ENCODE results near the gene LPGAT1. TPM values are rescaled to one million over a fixed set of nuclear protein-coding genes. Genes with fewer than 3 reads are reported as not detected.

LPGAT1 gene
- total and polyA plus RNA-seq, 11 donors, result 5.6 to 40.0 (median 25.0) TPM

DNA sequence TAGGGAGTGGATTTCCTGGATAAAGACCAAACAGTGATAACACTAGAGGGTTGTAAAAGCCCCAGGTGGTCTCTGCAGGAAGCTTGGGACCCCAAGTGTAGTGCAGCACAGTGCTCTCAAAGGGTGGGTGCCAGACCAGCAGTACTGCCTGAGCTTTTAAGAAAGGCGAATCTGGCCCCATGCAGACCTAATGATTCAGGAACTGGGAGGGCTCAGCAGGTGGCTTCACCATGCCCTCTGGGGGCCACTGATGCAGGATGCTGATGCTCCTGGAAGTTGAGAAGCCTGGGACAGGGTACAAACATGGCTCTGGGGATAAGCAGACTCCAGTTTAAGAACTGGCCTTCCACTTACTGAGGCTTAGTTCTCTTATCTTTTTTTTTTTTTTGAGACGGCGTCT is 126.0 kb downstream of the LPGAT1 start:
- ATAC-seq, result no peak

DNA sequence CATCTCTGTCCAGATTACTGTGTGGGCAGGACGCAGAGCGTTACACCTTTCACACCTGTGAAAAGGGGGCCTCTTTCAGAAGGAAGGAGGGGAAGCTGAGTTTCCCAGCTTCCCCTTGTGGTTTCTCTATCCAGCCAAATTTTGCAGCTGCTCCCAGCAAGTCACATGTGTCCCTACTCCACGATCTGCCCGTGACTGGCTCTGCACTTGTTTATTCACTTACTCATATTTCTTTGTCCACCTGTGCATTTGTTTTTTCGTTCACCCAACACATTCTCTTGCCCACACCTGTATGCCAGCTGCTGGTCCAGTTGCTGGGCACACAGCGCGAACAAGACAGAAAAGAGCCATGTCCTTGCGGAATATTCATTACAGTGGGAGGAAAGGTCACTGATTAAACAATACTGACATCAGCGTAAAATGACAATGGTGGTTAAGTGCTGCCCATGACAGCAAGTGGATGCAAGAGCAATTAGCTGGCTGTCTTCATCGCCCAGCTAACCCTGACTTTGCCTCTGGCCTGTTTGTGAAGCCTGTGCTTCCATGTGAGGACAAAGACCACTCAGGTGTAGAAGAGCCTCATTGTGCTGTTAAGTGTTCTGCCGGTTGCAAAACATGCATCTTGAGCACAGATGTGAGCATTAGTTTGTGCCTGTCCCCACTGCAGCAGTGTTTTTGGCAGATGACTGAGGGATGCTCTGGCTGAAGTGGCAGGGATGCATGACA is 126.6 kb downstream of the LPGAT1 start:
- intact Hi-C loops (cut with DNase I), result loop anchor here in 2 of 10 donors (5.0 kb wide), 1 partner anchor 128 kb away; the partner anchor contains the start of gene LPGAT1 (in 2 of the 2)
- peaks cover 0 to 4% (median 0%) of the 10 kb centered on the region in 9 donors for H3K27me3 ChIP-seq

More for the DNA sequence above, 126.0 kb downstream of the LPGAT1 start:
- intact Hi-C loops (cut with DNase I), result loop anchor here in 2 of 10 donors (5.0 kb wide), 1 partner anchor 128 kb away; the partner anchor contains the start of gene LPGAT1 (in 2 of the 2)
- TF ChIP-seq, protein P1, sequence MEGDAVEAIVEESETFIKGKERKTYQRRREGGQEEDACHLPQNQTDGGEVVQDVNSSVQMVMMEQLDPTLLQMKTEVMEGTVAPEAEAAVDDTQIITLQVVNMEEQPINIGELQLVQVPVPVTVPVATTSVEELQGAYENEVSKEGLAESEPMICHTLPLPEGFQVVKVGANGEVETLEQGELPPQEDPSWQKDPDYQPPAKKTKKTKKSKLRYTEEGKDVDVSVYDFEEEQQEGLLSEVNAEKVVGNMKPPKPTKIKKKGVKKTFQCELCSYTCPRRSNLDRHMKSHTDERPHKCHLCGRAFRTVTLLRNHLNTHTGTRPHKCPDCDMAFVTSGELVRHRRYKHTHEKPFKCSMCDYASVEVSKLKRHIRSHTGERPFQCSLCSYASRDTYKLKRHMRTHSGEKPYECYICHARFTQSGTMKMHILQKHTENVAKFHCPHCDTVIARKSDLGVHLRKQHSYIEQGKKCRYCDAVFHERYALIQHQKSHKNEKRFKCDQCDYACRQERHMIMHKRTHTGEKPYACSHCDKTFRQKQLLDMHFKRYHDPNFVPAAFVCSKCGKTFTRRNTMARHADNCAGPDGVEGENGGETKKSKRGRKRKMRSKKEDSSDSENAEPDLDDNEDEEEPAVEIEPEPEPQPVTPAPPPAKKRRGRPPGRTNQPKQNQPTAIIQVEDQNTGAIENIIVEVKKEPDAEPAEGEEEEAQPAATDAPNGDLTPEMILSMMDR (IDR thresholded peaks at IDR 0.05), result no peak
- TF ChIP-seq POLR2A (IDR thresholded peaks at IDR 0.05), result no peak
- Histone ChIP-seq H3K27ac (no peak overlapping the region), H3K9me3 (no peaks in the 10 kb centered on the region), H3K36me3 (no peaks in the 10 kb centered on the region), H3K27me3 (no peaks in the 10 kb centered on the region), H3K4me1 (peaks cover 0 to 11% (median 0%) of the 10 kb centered on the region in 12 donors), H3K4me3 (no peak overlapping the region)
- DNase-seq, result no peak
- WGBS, 4 donors, result 84 to 92% (median 87%) methylated on average over 3 of the region's 3 CpGs

DNA sequence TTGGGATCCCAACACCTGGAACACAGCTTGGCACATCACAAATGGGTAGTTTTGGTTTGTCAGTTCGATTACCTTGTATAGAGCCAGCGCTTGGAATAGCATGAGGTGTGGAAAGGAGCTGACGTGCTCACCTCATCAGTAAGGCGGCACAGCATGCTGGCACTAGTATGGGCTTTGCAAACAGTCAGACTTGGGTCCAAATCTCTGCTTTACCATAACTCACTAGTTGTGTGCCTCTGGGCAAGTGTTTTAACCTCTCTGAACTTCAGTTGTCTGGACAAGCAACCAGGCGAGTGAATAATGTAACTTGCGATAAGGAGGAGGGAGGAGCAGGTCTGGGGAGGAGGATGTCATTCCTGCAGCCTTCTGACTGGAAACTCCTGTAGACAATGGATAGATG is 128.8 kb downstream of the LPGAT1 start:
- no peaks in the 10 kb centered on the region for H3K9me3 ChIP-seq
- no peak overlapping the region for H3K4me3 ChIP-seq
- DNase-seq (no peak), ATAC-seq (no peak)
- no peaks in the 10 kb centered on the region for H3K36me3 ChIP-seq
- peaks cover 0 to 5% (median 0%) of the 10 kb centered on the region in 9 donors for H3K27me3 ChIP-seq
- WGBS, 4 donors, result 93 to 94% (median 94%) methylated on average over 6 of the region's 6 CpGs
- no peak overlapping the region for H3K27ac ChIP-seq
- TF ChIP-seq, protein P1 (IDR thresholded peaks at IDR 0.05), result no peak
- no peak for TF ChIP-seq POLR2A (IDR thresholded peaks at IDR 0.05)
- intact Hi-C loops (cut with DNase I), result loop anchor here in 2 of 10 donors (5.0 kb wide), 1 partner anchor 131 kb away; the partner anchor contains the start of gene LPGAT1 (in 2 of the 2)
- peaks cover 0 to 19% (median 6%) of the 10 kb centered on the region in 12 donors for H3K4me1 ChIP-seq

More for the DNA sequence above, 126.6 kb downstream of the LPGAT1 start:
- H3K9me3 ChIP-seq, result no peaks in the 10 kb centered on the region
- ATAC-seq, result no peak
- 86 to 90% (median 87%) methylated on average over 11 of the region's 11 CpGs for WGBS, 4 donors
- TF ChIP-seq POLR2A (IDR thresholded peaks at IDR 0.05), result no peak
- TF ChIP-seq, protein P1 (IDR thresholded peaks at IDR 0.05), result no peak
- no peaks in the 10 kb centered on the region for H3K36me3 ChIP-seq
- no peak overlapping the region for H3K4me3 ChIP-seq
- DNase-seq, result no peak
- no peak overlapping the region for H3K27ac ChIP-seq
- H3K4me1 ChIP-seq, result peaks cover 0 to 12% (median 0%) of the 10 kb centered on the region in 12 donors

DNA sequence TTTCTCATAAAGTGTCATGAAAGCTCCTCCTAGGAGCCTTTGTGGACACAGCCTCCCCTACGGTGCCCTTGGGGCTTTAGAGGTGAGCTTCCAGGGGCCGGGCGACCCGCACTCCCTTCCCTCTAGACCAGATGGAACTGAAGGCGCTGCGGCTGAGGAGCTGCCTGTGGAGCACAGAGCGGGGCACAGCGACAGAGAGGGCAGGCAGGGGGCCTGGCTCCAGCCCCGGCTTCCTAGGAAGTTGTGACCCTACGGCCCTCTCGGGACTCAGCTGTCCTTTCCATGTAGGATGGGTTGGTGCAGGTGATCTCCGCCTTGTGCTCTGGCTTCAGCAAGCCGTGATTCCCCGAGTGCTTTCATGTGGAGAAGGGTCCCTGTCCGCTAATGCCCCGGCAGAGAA is 131.5 kb downstream of the LPGAT1 start:
- TF ChIP-seq, protein P1 (IDR thresholded peaks at IDR 0.05), result no peak
- no peak for TF ChIP-seq POLR2A (IDR thresholded peaks at IDR 0.05)
- peaks cover 0 to 5% (median 0%) of the 10 kb centered on the region in 9 donors for H3K27me3 ChIP-seq
- no peaks in the 10 kb centered on the region for H3K36me3 ChIP-seq
- H3K4me3 ChIP-seq, result no peak overlapping the region
- ATAC-seq (peak in 1 of 4 donors; percentile 19), DNase-seq (no peak)
- H3K9me3 ChIP-seq, result no peaks in the 10 kb centered on the region
- H3K27ac ChIP-seq, result no peak overlapping the region
- 57 to 74% (median 66%) methylated on average over 9 to 16 of the region's 16 CpGs for WGBS, 4 donors
- peaks cover 0 to 11% (median 2%) of the 10 kb centered on the region in 12 donors for H3K4me1 ChIP-seq
- intact Hi-C loops (cut with DNase I), result loop anchor here in 9 of 10 donors (2.0 to 10.0 kb wide), 6 partner anchors 56 to 248 kb away; partner anchors contain the start of gene LPGAT1 (in 6 of the 9)

Measured in heart left ventricle (tissue), 16 donors.